CD4-positive, alpha-beta T cell treated with Interleukin-1 beta for 1 hour (primary cell): Measurements from ENCODE around the gene SYT10.
"Not testable (repeated sequence)": the region's sequence is repeated elsewhere in the genome, so short reads cannot be mapped to it uniquely, and the experiment has no call there.

Source experiments
- DNase-seq, 2 donors: peaks; one replicate each; pipeline ENCODE4 v3.0.0-alpha.2; 2020 to 2022

SYT10 gene

DNA sequence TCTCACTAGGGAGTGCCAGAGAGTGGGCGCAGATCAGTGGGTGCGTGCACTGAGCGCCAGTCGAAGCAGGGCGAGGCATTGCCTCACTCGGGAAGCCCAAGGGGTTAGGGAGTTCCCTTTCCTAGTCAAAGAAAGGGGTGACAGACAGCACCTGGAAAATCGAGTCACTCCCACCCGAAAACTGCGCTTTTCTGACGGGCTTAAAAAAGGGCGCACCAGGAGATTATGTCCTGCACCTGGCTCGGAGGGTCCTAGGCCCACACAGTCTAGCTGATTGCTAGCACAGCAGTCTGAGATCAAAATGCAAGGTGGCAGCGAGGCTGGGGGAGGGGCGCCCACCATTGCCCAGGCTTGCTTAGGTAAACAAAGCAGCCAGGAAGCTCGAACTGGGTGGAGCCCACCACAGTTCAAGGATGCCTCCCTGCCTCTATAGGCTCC lies 107.6 kb downstream of the SYT10 start:
- not testable (repeated sequence) for DNase-seq

DNA sequence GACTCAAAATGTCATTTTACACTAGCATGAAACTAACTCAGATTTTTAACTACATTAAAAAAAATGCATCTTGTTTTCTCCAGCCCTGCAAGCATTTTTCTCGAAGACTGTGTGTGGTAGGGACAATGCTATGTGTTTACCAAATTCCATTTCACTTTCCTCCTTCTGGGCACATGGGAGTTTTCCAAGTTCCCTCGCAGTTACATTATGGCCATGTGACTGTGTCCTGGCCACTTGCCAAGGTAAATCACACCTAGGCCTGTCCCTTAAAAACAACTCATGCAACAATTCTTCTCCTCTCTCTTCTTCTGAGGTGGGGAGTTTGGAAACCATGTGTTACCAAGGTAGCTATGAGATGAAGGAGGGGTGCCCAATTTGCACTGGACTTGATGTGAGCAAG lies 108.7 kb downstream of the SYT10 start:
- DNase-seq = no peak
